H9 (cell line): ENCODE measurements around the gene VAMP3. TPM values are rescaled to one million over a fixed set of nuclear protein-coding genes. Genes with fewer than 3 reads are reported as not detected.

ENCODE experiments used
- DNase-seq: peaks from one replicate; pipeline ENCODE4 v3.0.0-alpha.2; 2017
- H2AFZ ChIP-seq: one replicate; pipeline ENCODE4 v1.6.1; 2013; ENCODE audit warnings: mild to moderate bottlenecking, low read length, control low read depth, moderate library complexity
- H2AK5ac ChIP-seq: 2 replicates; pipeline ENCODE4 v1.6.1; 2013; ENCODE audit warnings: low read length, control low read depth, mixed read lengths; ENCODE audit not compliant: insufficient read length
- H2BK120ac ChIP-seq: one replicate; pipeline ENCODE4 v1.6.1; 2013; ENCODE audit warnings: low read depth, mild to moderate bottlenecking, low read length, control low read depth, inconsistent platforms; ENCODE audit not compliant: poor library complexity, severe bottlenecking
- H2BK12ac ChIP-seq: 2 replicates; pipeline ENCODE4 v1.6.1; 2013; ENCODE audit warnings: low read length, control low read depth, mixed read lengths, low read depth; ENCODE audit not compliant: insufficient read length
- H2BK15ac ChIP-seq: 2 replicates; pipeline ENCODE4 v1.6.1; 2013; ENCODE audit warnings: low read depth, low read length, control low read depth
- H2BK20ac ChIP-seq: one replicate; pipeline ENCODE4 v1.6.1; 2013; ENCODE audit warnings: low read depth, mild to moderate bottlenecking, low read length, control low read depth, inconsistent platforms; ENCODE audit not compliant: poor library complexity, severe bottlenecking
- H2BK5ac ChIP-seq: 2 replicates; pipeline ENCODE4 v1.6.1; 2013; ENCODE audit warnings: low read length, control low read depth, mixed read lengths; ENCODE audit not compliant: insufficient read length
- H3K14ac ChIP-seq: 2 replicates; pipeline ENCODE4 v1.6.1; 2013; ENCODE audit warnings: low read length, control low read depth; ENCODE audit not compliant: insufficient read depth
- H3K18ac ChIP-seq: 2 replicates; pipeline ENCODE4 v1.6.1; 2013; ENCODE audit warnings: low read depth, mild to moderate bottlenecking, mixed read lengths, low read length, control low read depth; ENCODE audit not compliant: insufficient read length
- H3K23ac ChIP-seq: 2 replicates; pipeline ENCODE4 v1.6.1; 2013; ENCODE audit warnings: low read length, control low read depth, mixed read lengths, low read depth; ENCODE audit not compliant: insufficient read length
- H3K23me2 ChIP-seq: 2 replicates; pipeline ENCODE4 v1.6.1; 2013; ENCODE audit warnings: low read depth, mild to moderate bottlenecking, mixed read lengths, low read length, control low read depth; ENCODE audit not compliant: insufficient read length, poor library complexity, severe bottlenecking
- H3K27ac ChIP-seq: 2 replicates; pipeline ENCODE4 v1.5.1; 2013; ENCODE audit warnings: low read length, control low read depth, mixed read lengths, low read depth; ENCODE audit not compliant: insufficient read length
- H3K27me3 ChIP-seq: 2 replicates; pipeline ENCODE4 v1.6.1; 2013; ENCODE audit warnings: low read length, control low read depth, inconsistent platforms; ENCODE audit not compliant: insufficient read depth
- H3K4ac ChIP-seq: 2 replicates; pipeline ENCODE4 v1.6.1; 2013; ENCODE audit warnings: low read depth, mild to moderate bottlenecking, control low read depth, inconsistent platforms, low read length, moderate library complexity
- H3K4me1 ChIP-seq: 2 replicates; pipeline ENCODE4 v1.6.1; 2013; ENCODE audit warnings: low read length, control low read depth, inconsistent platforms; ENCODE audit not compliant: insufficient read depth
- H3K4me2 ChIP-seq: 2 replicates; pipeline ENCODE4 v1.6.1; 2013; ENCODE audit warnings: low read length, control low read depth, mixed read lengths; ENCODE audit not compliant: insufficient read length, insufficient read depth
- H3K56ac ChIP-seq: 2 replicates; pipeline ENCODE4 v1.6.1; 2013; ENCODE audit warnings: low read depth, mild to moderate bottlenecking, mixed read lengths, low read length, control low read depth; ENCODE audit not compliant: insufficient read length
- H3K79me1 ChIP-seq: 2 replicates; pipeline ENCODE4 v1.6.1; 2013; ENCODE audit warnings: low read depth, mild to moderate bottlenecking, moderate library complexity, low read length, control low read depth, inconsistent platforms; ENCODE audit not compliant: insufficient read depth, poor library complexity, severe bottlenecking
- H3K79me2 ChIP-seq: 2 replicates; pipeline ENCODE4 v1.6.1; 2013; ENCODE audit warnings: low read length, control low read depth, inconsistent platforms; ENCODE audit not compliant: insufficient read depth
- H3K9ac ChIP-seq: 2 replicates; pipeline ENCODE4 v1.6.1; 2013; ENCODE audit warnings: low read length, control low read depth, mixed read lengths; ENCODE audit not compliant: insufficient read length; ENCODE audit errors: extremely low read depth
- H3K9me3 ChIP-seq: one replicate; pipeline ENCODE4 v1.6.1; 2013; ENCODE audit warnings: low read depth, low read length, inconsistent platforms; ENCODE audit not compliant: control insufficient read depth
- H3T11ph ChIP-seq: one replicate; pipeline ENCODE4 v1.6.1; 2013; ENCODE audit warnings: mild to moderate bottlenecking, low read length, control low read depth, inconsistent platforms
- H4K20me1 ChIP-seq: one replicate; pipeline ENCODE4 v1.6.1; 2013; ENCODE audit not compliant: control insufficient read depth, insufficient read length, insufficient read depth
- H4K5ac ChIP-seq: 2 replicates; pipeline ENCODE4 v1.6.1; 2013; ENCODE audit warnings: low read depth, mild to moderate bottlenecking, mixed read lengths, low read length, control low read depth; ENCODE audit not compliant: insufficient read length
- H4K8ac ChIP-seq: replicated peaks from 2 replicates; pipeline ENCODE4 v1.6.1; 2013; ENCODE audit warnings: low read length, control low read depth, mixed read lengths, low read depth; ENCODE audit not compliant: insufficient read length
- H4K91ac ChIP-seq: 2 replicates; pipeline ENCODE4 v1.6.1; 2013; ENCODE audit warnings: low read depth, mild to moderate bottlenecking, moderate library complexity, mixed read lengths, low read length, control low read depth; ENCODE audit not compliant: insufficient read length
- H3K27ac Mint-ChIP-seq, 3 experiments: 2 replicates in 2 of 3; 3 replicates in 1 of 3; pipeline ENCODE4 v1.8.0; 2020 to 2021; ENCODE audit warnings: mixed read lengths in 3 of 3, mild to moderate bottlenecking in 1 of 3, moderate library complexity in 1 of 3
- H3K27me3 Mint-ChIP-seq: 2 replicates; pipeline ENCODE4 v1.8.0; 2021; ENCODE audit warnings: low read depth, mild to moderate bottlenecking, moderate library complexity, mixed read lengths
- H3K36me3 Mint-ChIP-seq, 3 experiments: 2 replicates in 2 of 3; 3 replicates in 1 of 3; pipeline ENCODE4 v1.8.0; 2020 to 2021; ENCODE audit warnings: low read depth in 3 of 3, mixed read lengths in 3 of 3; ENCODE audit not compliant: insufficient read depth in 1 of 3
- H3K4me1 Mint-ChIP-seq, 2 experiments: 2 replicates each; pipeline ENCODE4 v1.8.0; 2020; ENCODE audit warnings: mixed read lengths in 2 of 2
- H3K4me3 Mint-ChIP-seq, 2 experiments: 2 replicates in 1 of 2; 3 replicates in 1 of 2; pipeline ENCODE4 v1.8.0; 2020 to 2021; ENCODE audit warnings: mild to moderate bottlenecking in 2 of 2, mixed read lengths in 2 of 2, moderate library complexity in 1 of 2
- H3K9me3 Mint-ChIP-seq, 2 experiments: 2 replicates in 1 of 2; 3 replicates in 1 of 2; pipeline ENCODE4 v1.8.0; 2020; ENCODE audit warnings: mild to moderate bottlenecking in 2 of 2, mixed read lengths in 2 of 2, moderate library complexity in 1 of 2
- WGBS: extraction: QIAGEN DNeasy Blood & Tissue Kit; methylation state at CpG from one replicate; pipeline ENCODE4 v1.1.7; 2013; ENCODE audit warnings: missing lambda C conversion rate, low lambda C conversion rate, mixed read lengths; ENCODE audit not compliant: insufficient read length; ENCODE audit errors: extremely low coverage; 5-methylcytosine and 5-hydroxymethylcytosine counted together
- total RNA-seq: library from RNA; stranded (reverse); gene quantifications from 2 replicates; pipeline ENCODE4 v1.2.1, GENCODE V29; 2021
- TF ChIP-seq, protein P1 (sequence below): fragments of 200-600 bp; sonication (generic); conservative IDR thresholded peaks from 3 replicates; pipeline ENCODE4 v1.8.0; 2021; ENCODE audit warnings: antibody characterized with exemption, mild to moderate bottlenecking

Gene VAMP3
- total RNA-seq, 1 experiment from 2014 or later, result 42.9 TPM

DNA sequence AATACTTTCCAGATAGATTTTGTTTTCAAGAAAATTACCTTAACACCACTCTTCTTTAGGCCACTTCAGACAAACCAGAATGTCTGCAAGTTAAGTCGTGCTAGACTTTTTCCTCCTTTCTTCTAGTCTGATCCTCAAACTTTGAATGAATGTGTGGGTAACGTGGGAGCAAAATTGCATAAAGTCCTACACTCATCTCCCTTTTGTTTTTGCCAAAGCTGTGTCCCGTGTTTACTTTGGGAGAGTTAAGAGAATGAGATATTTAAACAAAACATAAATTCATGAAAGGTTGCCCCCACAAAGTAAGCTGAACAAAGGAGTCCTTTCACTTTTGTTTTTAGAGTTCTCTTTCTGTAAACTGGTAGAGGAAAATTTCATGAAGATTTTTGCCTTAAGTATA lies 16.9 kb upstream of the VAMP3 start:
- Histone ChIP-seq H3K9ac (no peak overlapping the region), H4K5ac (no peak overlapping the region), H3K79me2 (no peaks in the 10 kb centered on the region), H3K14ac (no peak overlapping the region), H3K4me1 (peaks cover 5% of the 10 kb centered on the region; the same call in 1 of the 2 replicates), H3T11ph (no peak overlapping the region), H2BK120ac (no peak overlapping the region), H4K8ac (no peak overlapping the region), H3K56ac (no peak overlapping the region), H3K4me2 (no peak overlapping the region), H3K27ac (no peak overlapping the region), H3K27me3 (no peaks in the 10 kb centered on the region), H3K23me2 (no peaks in the 10 kb centered on the region), H3K9me3 (no peaks in the 10 kb centered on the region), H2AFZ (no peak overlapping the region), H2BK12ac (no peak overlapping the region), H3K23ac (no peak overlapping the region), H3K18ac (no peak overlapping the region), H2BK20ac (no peak overlapping the region), H2AK5ac (no peak overlapping the region), H2BK5ac (no peak overlapping the region), H3K4ac (no peak overlapping the region), H4K91ac (no peak overlapping the region), H4K20me1 (no peaks in the 10 kb centered on the region), H3K79me1 (no peaks in the 10 kb centered on the region), H2BK15ac (no peak overlapping the region)
- DNase-seq, result no peak
- Mint-ChIP-seq H3K27me3 (no peaks in the 10 kb centered on the region), H3K27ac (no peak overlapping the region), H3K4me3 (no peak overlapping the region), H3K9me3 (no peaks in the 10 kb centered on the region; a peak in 1 of 5 replicates), H3K4me1 (peaks cover 15 to 26% of the 10 kb centered on the region in 2 experiments), H3K36me3 (peaks cover 0 to 4% (median 0%) of the 10 kb centered on the region in 3 experiments; a peak in 2 of 7 replicates)
- no CpG with 5 or more reads among the region's 3 CpGs for WGBS
- TF ChIP-seq, protein P1, sequence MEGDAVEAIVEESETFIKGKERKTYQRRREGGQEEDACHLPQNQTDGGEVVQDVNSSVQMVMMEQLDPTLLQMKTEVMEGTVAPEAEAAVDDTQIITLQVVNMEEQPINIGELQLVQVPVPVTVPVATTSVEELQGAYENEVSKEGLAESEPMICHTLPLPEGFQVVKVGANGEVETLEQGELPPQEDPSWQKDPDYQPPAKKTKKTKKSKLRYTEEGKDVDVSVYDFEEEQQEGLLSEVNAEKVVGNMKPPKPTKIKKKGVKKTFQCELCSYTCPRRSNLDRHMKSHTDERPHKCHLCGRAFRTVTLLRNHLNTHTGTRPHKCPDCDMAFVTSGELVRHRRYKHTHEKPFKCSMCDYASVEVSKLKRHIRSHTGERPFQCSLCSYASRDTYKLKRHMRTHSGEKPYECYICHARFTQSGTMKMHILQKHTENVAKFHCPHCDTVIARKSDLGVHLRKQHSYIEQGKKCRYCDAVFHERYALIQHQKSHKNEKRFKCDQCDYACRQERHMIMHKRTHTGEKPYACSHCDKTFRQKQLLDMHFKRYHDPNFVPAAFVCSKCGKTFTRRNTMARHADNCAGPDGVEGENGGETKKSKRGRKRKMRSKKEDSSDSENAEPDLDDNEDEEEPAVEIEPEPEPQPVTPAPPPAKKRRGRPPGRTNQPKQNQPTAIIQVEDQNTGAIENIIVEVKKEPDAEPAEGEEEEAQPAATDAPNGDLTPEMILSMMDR, result no peak
